CD4-positive, alpha-beta T cell treated with Interleukin-4 for 1 hour (primary cell): ENCODE data around the gene CPTP.
"Not testable (repeated sequence)": the region's sequence is repeated elsewhere in the genome, so short reads cannot be mapped to it uniquely, and the experiment has no call there.

Experiments
- DNase-seq, 2 donors: peaks; one replicate each; pipeline ENCODE4 v3.0.0-alpha.2; 2020 to 2022

The CPTP gene

GRCh38 chr1:1307261-1307922 is 17.2 kb upstream of the CPTP start:
- DNase-seq: no peak

GRCh38 chr1:1307923-1308755 is 16.5 kb upstream of the CPTP start, which contains the start of the genes ACAP3 and PUSL1:
Gene ACAP3, minus strand, starts transcription at chr1:1307930. Its CDS starts 115 bp downstream, at chr1:1307815.
Gene PUSL1, plus strand, starts transcription at chr1:1308597. Its CDS starts 47 bp downstream, at chr1:1308644.
- DNase-seq: peak; percentile 90 to 91

- DNase-seq: no peak
Observed at GRCh38 chr1:1308756-1309250, 15.8 kb upstream of the CPTP start.

GRCh38 chr1:1309251-1310108 is 15.1 kb upstream of the CPTP start:
- no peak for DNase-seq

GRCh38 chr1:1310109-1310385 is 14.6 kb upstream of the CPTP start:
- no peak for DNase-seq

GRCh38 chr1:1310476-1311053 is 14.0 kb upstream of the CPTP start:
- DNase-seq: no peak

- no peak for DNase-seq
Observed at GRCh38 chr1:1311107-1312104, 13.2 kb upstream of the CPTP start.

GRCh38 chr1:1312450-1313314 is 11.9 kb upstream of the CPTP start:
- no peak for DNase-seq

- no peak for DNase-seq
Observed at GRCh38 chr1:1313500-1314236, 10.9 kb upstream of the CPTP start.

GRCh38 chr1:1314237-1314586 is 10.4 kb upstream of the CPTP start:
- no peak for DNase-seq

GRCh38 chr1:1314678-1315335 is 9.8 kb upstream of the CPTP start:
- DNase-seq: no peak

- no peak for DNase-seq
Observed at GRCh38 chr1:1315435-1315954, 9.1 kb upstream of the CPTP start.

GRCh38 chr1:1316199-1316598 is 8.4 kb upstream of the CPTP start:
- not testable (repeated sequence) for DNase-seq

GRCh38 chr1:1317420-1317819 is 7.2 kb upstream of the CPTP start:
- DNase-seq: no peak

GRCh38 chr1:1318131-1318652 is 6.4 kb upstream of the CPTP start:
- no peak for DNase-seq

GRCh38 chr1:1318777-1319645 is 5.6 kb upstream of the CPTP start:
- DNase-seq: no peak

GRCh38 chr1:1319646-1319941 is 5.0 kb upstream of the CPTP start:
- no peak for DNase-seq
